Adipose tissue (tissue), 3 donors: ENCODE data around the gene DHPS. TPM values are rescaled to one million over a fixed set of nuclear protein-coding genes. Genes with fewer than 3 reads are reported as not detected.
"Not testable (repeated sequence)": the region's sequence is repeated elsewhere in the genome, so short reads cannot be mapped to it uniquely, and the experiment has no call there.

ENCODE experiments used
- H3K27ac ChIP-seq: one replicate; pipeline ENCODE4 v1.5.1; 2013; ENCODE audit warnings: low read depth, low read length
- WGBS, 3 donors: extraction: QIAGEN DNeasy Blood & Tissue Kit; methylation state at CpG; one replicate each; pipeline ENCODE4 v1.1.7; 2013; 5-methylcytosine and 5-hydroxymethylcytosine counted together
- polyA plus RNA-seq, 3 donors: library from polyadenylated mRNA; stranded (reverse); fragments of 200-250 nt; gene quantifications; one replicate each; pipeline ENCODE4 v1.2.3, GENCODE V29; 2013
- donor health status: healthy with polysubstance abuse.
- donor health status: Bipolar disorder and iron deficiency.
- donor health status: healthy.

DHPS gene
- polyA plus RNA-seq, 3 donors = 55.8 to 69.6 (median 68.3) TPM

DNA sequence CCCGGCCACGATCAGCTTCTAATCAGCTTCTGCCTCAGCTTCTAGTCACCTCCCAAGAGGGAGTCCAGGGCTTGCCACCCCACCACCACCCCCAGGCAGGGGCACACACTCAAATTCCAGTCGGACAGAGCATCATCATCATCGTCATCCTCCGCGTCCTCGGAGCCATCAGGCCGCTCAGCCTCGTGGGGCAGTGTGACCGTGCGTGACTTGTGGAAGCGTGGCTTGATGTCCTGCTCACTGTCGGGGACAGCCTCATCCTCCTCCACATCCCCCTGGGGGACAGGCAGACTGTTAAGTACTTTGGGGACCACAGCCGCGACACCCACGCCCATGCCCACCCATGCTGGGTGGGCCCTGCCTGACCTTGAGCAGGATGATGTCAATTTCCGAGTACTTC, 29.5 kb upstream of the DHPS start:
- WGBS, 3 donors = 90 to 94% (median 93%) methylated on average over 17 of the region's 17 CpGs
- H3K27ac ChIP-seq = no peak overlapping the region

DNA sequence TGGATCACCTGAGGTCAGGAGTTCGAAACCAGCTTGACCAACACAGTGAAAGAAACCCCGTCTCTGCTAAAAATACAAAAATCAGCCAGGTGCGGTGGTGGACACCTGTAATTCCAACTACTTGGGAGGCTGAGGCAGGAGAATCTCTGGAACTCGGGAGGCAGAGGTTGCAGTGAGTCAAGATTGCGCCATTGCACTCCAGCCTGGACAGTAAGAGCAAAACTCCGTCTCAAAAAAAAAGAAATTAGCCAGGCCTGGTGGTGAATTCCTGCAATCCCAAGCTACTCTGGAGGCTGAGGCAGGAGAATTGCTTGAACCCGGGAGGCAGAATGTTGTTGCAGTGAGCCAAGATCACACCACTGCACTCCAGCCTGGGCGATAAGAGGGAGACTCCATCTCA, 27.0 kb upstream of the DHPS start:
- WGBS, 3 donors = 93 to 98% (median 95%) methylated on average over 8 of the region's 8 CpGs
- H3K27ac ChIP-seq = no peak overlapping the region

DNA sequence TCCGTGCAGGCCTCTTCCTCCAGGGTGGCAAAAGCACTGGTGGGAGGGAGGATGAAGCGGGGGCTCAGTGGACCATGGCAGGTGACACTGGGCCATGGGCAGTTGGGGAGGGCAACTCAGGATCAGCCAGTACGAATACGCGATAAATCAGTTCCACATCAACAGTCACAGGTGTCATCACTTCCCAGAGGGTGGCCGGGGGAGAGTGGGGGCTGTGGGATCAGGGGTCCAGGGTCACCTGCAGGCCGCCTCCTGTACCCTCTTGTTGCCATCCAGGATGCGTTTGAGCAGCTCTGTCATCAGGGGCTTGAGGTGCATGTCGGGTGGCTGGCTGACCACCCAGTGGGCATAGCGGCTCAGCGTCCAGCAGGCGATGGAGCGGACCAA, 24.6 kb upstream of the DHPS start:
- 94 to 96% (median 95%) methylated on average over 13 of the region's 13 CpGs for WGBS, 3 donors

DNA sequence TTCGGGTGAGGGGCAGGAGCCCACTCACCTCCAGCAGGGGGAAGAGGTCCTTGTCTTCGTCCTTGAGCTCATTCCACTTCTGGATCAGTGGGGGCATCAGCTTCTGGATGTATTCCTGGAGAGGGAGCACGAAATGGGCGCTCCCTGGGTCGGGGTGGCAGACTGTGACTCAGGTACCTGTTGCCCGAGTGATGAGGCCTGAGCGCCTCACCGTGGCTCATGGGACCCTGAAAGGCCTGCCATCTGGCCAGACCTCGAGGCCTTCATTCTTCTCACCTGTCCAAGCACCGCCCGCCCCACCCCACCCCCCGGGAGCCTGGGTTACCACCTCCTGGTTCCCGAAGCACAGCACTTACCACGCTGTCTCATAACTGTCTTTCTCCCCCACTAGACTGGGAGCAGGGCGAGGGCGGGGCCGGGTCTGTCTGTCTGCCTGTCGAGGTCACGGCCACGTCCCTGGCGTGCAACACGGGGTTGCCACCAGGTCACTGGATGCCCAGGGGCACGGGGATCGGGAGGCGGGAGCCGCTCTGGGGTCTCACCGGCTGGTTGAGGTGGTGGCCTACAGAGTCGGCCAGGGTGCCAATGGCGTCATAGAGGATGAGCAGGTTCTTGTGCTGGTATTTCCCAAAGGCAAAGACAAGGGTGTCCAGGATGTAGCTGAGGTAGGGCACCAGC, 24.1 kb upstream of the DHPS start:
- 91 to 94% (median 94%) methylated on average over 28 to 29 of the region's 29 CpGs for WGBS, 3 donors
- no peak overlapping the region for H3K27ac ChIP-seq

More for the DNA sequence above, 24.6 kb upstream of the DHPS start:
- H3K27ac ChIP-seq = no peak overlapping the region

DNA sequence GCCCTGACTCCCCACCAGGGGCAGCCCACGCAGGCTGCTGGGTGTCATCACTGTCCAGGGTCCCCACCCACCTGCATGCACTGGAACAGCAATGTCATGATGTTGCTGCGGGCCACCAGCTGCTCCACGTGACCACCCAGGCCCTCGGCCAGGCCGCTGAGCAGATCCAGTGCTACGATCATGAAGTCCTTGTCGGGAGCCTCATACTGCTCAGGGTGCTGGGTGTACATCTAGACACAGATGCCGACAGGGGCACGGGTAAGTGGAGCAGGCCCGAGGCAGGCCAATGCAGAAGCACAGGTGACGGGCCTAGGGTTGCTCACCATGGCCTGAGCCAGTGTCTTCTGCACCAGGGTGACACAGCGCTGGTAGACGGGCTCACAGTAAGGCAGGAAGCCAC, 23.5 kb upstream of the DHPS start:
- no peak overlapping the region for H3K27ac ChIP-seq
- WGBS, 3 donors = 93 to 94% (median 93%) methylated on average over 13 of the region's 13 CpGs

DNA sequence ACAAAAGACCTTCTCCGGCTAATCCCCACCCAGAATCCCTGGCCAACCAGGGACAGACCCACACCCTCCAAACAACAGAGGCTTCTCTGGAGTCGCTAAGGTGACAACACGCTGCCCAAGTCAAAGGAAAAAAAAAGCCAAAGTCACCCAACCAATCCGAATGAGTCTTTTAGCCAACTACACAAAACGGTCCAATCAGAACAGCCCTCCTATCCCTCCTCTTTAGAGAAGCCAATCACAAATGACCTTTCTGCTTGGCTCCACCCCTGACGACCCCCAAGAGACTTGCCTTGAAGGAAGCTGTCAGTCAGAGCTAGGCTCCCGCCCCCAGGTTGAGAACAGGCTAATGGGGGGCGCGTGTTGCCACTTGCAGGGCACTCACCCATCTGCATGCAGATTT, 21.4 kb upstream of the DHPS start:
- WGBS, 3 donors = 72 to 76% (median 74%) methylated on average over 9 of the region's 9 CpGs
- H3K27ac ChIP-seq = no peak overlapping the region

DNA sequence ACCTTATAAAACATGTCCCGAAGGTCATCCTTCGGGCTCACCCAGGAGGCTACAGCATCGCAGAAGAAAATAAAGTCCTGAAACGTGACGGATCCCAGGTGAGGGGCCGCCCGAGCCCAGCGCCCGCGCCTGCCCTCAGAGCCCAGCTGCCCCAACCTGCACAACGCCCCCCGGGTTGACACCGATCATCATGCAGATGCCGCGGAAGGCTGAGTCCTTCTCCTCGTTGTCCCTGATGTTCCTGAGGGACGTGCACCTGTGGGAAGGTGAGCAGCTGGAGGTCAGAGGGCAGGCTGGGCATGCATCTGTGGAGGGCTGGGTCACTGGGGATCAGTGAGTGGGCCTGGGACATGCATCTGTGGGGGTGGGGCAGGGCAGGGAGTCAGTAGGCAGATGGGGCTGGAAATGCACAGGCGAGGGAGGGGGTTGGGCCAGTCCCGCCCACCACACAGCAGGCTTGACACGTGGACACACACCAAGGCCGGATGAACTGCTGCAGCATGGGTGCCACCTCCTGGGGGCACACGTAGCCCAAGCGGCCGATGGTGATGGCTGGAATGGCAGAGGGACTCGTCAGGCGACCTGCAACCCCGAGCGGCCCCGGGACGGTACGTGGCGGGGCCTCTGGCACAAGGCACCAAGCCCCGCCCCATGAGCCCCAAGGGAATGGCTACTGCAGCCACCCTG, 20.1 kb upstream of the DHPS start:
- WGBS, 3 donors = 88 to 92% (median 91%) methylated on average over 32 to 33 of the region's 33 CpGs
- no peak overlapping the region for H3K27ac ChIP-seq

DNA sequence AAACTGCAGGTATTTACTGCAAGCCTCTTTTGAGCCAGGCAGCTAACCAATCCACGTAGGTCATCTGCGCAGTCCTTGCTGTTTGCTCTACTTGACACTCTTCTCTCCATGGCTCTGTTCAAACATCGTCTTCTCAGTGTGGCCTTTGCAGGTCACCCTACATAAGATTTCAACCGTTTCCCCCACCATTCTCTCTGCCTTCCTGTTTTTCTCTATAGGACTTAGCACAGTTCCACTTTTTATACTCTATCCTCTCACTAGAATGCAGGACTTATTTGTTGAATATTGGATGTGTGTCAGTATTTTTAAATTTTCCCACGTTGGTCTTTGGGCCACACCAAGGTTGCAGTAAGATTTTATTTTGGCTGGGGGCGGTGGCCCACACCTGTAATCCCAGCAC, 16.5 kb upstream of the DHPS start:
- 65 to 87% (median 75%) methylated on average over 6 of the region's 6 CpGs for WGBS, 3 donors

DNA sequence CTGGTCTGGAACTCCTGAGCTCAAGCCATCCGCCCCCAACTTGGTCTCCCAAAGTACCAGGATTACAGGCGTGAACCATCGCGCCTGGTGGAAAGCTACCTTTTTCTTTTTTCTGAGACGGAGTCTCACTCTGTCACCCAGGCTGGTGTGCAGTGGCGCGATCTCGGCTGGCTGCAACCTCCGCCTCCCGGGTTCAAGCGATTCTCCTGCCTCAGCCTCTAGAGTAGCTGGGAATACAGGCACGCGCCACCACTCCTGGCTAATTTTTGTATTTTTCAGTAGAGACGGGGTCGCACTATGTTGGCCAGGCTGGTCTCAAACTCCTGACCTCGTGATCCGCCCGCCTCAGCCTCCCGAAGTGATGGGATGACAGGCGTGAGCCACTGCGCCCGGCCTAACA, 15.7 kb upstream of the DHPS start:
- H3K27ac ChIP-seq = not testable (repeated sequence)
- 95 to 97% (median 96%) methylated on average over 22 of the region's 22 CpGs for WGBS, 3 donors

More for the DNA sequence above, 16.5 kb upstream of the DHPS start:
- H3K27ac ChIP-seq = no peak overlapping the region

DNA sequence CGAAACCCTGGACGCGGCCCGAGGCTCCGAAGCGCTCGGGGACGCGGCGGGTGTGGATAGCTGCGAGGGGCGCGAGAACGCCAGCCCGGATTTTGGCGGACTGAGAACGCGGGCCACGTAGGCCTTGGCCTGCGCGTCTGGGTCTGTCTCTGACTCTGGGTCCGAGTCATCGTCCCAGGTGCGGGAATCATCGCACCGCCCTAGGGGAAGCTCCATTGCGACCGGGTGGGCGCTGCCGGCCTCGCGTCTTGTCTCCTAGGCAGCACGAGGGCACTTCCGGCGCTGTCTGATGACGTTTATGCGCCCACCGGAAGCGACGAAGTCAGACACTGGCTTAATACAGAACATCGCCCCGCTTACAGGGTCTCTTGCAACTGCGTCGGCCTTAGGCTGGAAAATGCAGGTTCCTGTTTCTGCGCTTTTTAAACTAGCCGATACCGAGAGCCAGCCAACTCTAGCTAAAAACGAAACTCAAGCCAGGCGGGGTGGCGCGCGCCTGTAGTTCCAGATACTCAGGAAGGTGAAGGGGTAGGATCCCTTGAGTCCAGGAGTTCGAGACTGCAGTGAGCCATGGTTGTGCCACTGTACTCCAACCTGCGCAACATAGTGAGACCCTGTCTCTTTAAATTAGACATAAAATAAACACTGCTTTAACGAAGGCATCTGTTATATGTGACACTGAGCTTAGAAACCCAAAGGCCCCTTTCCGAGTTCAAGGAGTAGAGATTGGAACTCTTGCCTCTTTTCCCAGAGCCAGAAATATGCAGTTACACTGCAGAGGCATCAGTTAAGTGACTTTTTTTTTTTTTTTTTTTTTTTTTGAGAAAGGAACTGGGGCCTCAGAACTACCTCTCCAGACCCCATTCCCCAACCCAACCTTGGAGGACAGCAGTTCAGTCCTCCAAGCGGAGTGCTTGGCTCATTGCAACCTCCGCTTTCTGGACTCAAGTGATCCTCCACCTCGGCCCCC, 15.0 kb upstream of the DHPS start, which contains the start of gene FBXW9:
FBXW9 (minus strand) TSS at position 266 of the 970 bp plus-strand sequence; CDS start at position 216, 50 bp downstream.
- H3K27ac ChIP-seq = peak within 1 kb of the TSS; percentile 51
- WGBS, 3 donors = 6 to 7% (median 6%) methylated on average over 54 to 59 of the region's 59 CpGs

DNA sequence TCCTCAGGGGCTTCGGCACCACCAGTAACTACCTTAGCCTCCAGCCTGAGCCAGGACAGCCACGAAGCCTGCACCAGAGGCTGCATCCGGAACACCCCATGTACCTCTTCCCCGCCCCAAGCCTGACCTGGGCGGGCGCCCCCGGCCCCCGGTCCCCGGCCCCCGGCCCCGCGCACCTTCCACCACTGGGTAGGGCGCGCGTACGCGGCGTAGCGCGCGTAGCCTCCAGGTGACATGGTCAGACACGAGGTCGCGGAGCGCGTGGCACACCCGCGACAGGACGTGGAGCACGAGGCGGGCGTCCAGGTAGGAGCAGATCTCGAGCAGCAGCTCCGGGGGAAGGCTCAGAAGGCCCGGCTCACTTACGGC, 14.3 kb upstream of the DHPS start:
- H3K27ac ChIP-seq = no peak overlapping the region
- 2 to 4% (median 4%) methylated on average over 16 to 36 of the region's 36 CpGs for WGBS, 3 donors

DNA sequence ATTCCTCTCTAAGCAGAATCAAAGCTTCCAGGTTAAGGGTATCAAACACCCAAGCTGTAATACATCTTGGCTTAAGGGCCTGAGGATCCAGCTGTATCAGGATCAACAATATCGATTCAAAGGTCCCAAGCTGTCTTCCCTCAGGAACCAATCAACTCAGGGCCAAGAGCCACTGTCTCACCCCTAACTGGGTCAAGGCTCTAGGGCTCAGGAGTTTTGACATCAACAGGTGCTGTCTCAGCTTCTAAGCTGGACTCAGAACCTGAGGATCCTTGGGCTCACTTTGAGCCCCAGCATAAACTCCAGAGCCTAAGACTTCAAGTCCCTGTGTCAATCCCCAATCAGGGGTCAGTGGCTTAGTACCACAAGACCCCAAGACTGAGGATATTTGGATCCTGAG, 13.8 kb upstream of the DHPS start:
- WGBS, 3 donors = 53 to 90% (median 73%) methylated on average over 1 of the region's 1 CpG

DNA sequence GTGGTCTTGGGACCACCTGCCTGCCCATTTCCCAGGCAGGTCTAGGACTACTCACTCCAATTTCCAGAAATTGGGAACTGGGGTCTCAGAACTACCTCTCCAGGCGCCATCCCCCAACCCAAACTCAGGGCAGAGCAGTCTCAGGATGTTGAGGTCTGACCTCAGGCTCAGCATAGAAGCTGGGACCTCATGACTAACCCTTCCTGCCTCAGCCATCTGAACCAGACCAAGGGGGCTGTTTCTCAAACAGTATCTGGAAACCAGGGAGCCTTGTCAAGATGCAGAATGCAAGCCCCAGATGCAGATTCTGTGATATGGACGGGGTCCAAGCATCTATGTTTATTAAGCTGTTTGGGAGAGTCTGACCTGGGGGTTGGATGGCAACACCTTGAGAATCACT, 13.4 kb upstream of the DHPS start:
- H3K27ac ChIP-seq = no peak overlapping the region
- 67 to 74% (median 68%) methylated on average over 2 of the region's 2 CpGs for WGBS, 3 donors

More for the DNA sequence above, 13.8 kb upstream of the DHPS start:
- no peak overlapping the region for H3K27ac ChIP-seq

DNA sequence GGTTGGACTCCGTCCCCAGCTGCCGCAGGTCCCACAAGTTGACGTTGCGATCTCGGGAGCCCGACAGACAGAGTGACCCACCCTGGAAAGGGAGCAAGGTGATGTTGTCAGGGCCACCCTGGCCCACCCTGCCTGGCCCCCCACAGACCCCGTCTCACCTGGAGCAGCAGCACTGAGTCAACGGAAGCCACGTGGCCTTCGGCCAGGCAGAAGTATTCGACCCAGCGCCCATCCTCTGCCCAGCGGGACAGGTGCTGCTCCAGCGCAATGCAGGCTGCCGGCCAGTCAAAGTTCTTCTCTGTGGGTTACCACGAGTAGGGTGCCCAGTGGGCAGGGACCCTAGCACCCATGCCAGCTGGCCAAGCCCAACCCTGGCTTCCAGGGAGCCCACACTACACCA, 13.0 kb upstream of the DHPS start:
- WGBS, 3 donors = 87 to 93% (median 92%) methylated on average over 16 of the region's 16 CpGs
- no peak overlapping the region for H3K27ac ChIP-seq

DNA sequence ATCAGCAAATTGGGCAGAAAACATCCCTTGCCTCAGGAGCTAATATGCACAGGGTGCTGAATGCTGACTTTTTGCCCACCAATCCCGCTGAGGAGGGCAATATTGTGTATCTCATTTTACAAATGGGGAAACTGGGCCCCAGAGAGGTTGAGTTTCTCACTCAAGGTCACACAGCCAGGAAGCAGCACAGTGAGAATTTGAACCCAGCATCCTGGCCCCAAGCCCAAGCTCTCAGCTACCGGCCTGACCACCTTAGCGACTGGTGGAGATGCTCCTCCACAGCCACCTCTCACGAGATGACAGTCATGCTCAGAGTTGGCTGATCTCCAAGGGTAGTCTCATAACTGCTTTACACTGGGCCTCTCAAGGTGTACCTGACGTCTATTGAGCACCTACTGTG, 11.3 kb upstream of the DHPS start:
- H3K27ac ChIP-seq = no peak overlapping the region
- WGBS, 3 donors = 85 to 87% (median 87%) methylated on average over 5 of the region's 5 CpGs

DNA sequence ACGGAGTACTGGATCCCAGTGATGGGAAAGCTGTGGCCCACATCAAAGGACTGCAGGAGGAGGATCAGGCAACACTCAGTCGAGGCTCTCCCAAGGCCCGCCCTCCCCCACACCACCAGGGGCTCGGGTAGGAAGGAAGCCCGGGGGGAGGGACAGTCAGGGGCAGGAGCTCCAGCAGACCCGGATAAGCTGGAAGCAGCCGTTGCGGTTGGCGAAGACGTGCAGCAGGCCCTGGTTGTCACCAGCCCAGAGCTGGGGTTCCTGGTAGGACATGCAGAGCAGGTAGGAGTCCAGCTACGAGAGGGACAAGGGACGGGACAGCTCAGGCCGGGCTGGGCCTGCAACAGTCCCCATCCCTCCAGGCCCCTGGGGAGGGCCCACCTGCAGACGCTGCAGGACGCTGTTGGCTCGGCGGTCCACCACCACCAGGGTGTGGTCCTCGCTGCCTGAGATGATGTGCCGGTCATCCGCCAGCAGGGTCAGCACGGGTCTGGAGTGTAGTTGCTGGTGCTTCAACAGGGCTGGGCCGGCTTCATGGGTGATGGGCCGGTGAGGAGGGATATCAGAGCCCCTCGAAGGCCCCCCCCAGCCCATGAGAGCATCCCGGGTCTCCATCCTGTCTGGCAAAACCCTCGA, 8.0 kb upstream of the DHPS start:
- 58 to 85% (median 71%) methylated on average over 26 of the region's 26 CpGs for WGBS, 3 donors
- H3K27ac ChIP-seq = no peak overlapping the region

DNA sequence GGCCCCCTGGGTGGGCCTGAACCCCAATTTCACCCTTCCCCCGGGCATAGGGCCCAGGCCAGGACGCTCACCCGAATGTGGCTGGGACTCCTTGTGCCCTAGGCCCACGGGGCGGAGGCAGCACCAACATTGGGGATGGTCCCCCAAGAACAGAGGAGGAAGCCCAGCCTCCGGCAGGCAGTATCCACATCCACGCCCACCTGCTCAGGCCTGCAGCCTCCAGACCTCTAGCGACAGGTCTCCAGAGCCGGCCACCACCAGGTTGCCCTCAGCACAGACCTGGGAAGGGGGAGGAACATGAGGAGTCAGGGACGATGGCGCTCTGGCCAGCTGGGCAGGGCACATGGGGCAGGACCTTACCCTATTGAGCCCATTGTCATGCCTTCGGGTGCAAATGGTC, 7.3 kb upstream of the DHPS start:
- 86 to 90% (median 88%) methylated on average over 12 of the region's 12 CpGs for WGBS, 3 donors
- H3K27ac ChIP-seq = no peak overlapping the region

DNA sequence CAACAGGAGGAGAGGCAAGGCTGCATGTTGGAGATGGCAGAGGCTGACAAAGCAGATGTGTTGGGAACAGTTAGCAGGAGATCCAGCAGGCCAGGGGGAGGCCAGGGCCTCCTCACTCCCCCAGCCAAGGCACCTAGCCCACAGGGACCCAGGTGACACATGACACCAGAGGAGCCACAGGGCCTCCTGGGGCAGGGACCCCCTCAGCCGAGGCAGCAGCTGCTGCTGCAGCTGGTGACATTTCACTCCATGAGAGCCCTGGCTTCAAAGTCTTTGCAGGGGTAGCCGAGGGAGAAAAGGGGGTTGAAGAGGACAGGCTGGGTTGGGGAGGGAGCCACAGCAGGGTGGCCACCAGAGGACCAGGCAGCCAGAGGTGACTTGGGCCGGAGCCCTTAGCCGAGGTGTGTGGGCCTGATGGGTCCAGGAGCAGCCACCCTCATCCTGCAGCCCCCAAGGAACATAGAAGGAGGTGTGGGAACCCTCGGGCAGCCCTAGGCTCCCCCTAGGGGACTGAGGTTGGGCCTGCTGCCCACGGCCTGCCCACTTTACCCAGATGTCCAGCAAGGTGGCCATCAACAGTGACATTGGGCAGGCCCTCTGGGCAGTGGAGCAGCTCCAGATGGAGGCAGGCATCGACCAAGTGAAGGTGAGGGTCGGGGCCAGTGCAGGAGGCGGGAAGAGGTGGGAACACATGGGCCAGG, 6.0 kb upstream of the DHPS start, which contains the start of gene GNG14:
GNG14 (plus strand) TSS at position 503 of the 701 bp plus-strand sequence; CDS start at position 554, 51 bp downstream.
- H3K27ac ChIP-seq = no peak within 1 kb of the TSS
- 85 to 92% (median 86%) methylated on average over 6 to 9 of the region's 9 CpGs for WGBS, 3 donors
